HEK293 (cell line): ENCODE data around the gene TMEM255B.

Experiments used
- CTCF ChIA-PET: fragments of 350-600 bp; formaldehyde crosslinking; extraction: SDS; loops from one replicate; lab custom pipeline; 2021; ENCODE audit warnings: antibody characterized with exemption; lab: Yijun Ruan, JAX
- POLR2A ChIA-PET: fragments of 300-600 bp; formaldehyde crosslinking; extraction: SDS; loops from one replicate; lab custom pipeline; 2020; ENCODE audit warnings: antibody characterized with exemption, inconsistent platforms; lab: Yijun Ruan, JAX
- H3K27ac ChIP-seq: fragments of 200-500 bp; sonication (Bioruptor generic); 2 replicates; pipeline ENCODE4 v1.5.1; 2014; ENCODE audit warnings: low read depth, low read length, control low read depth, inconsistent platforms; ENCODE audit errors: extremely low read depth
- H3K36me3 ChIP-seq, 2 experiments: fragments of 200-500 bp in 1 of 2; sonication (Bioruptor generic) in 1 of 2; 1 replicate in 1 of 2; 2 replicates in 1 of 2; pipeline ENCODE4 v1.5.1; 2014 to 2017; ENCODE audit warnings: inconsistent platforms in 2 of 2, low read length in 2 of 2; ENCODE audit not compliant: control insufficient read depth in 2 of 2, insufficient read depth in 1 of 2
- H3K4me1 ChIP-seq: fragments of 200-500 bp; sonication (Bioruptor generic); 2 replicates; pipeline ENCODE4 v1.5.1; 2014; ENCODE audit warnings: mild to moderate bottlenecking, low read length, inconsistent platforms; ENCODE audit not compliant: control insufficient read depth, insufficient read depth
- H3K4me3 ChIP-seq: 2 replicates; pipeline ENCODE4 v1.5.1; 2011; ENCODE audit warnings: low read depth, mild to moderate bottlenecking, control low read depth, low read length, moderate library complexity
- H3K9me3 ChIP-seq: fragments of 200-500 bp; sonication (Bioruptor generic); 2 replicates; pipeline ENCODE4 v1.5.1; 2014; ENCODE audit warnings: low read depth, low read length, inconsistent platforms; ENCODE audit not compliant: control insufficient read depth, insufficient read depth
- FEZF1 ChIP-seq: fragments of 450-650 bp; formaldehyde crosslinking; IDR thresholded peaks from 2 replicates; pipeline ENCODE4 v1.5.1; 2016; ENCODE audit warnings: missing biosample characterization, missing genetic modification characterization
- GLIS1 ChIP-seq: fragments of 450-650 bp; formaldehyde crosslinking; IDR thresholded peaks from 2 replicates; pipeline ENCODE4 v1.5.1; 2016; ENCODE audit warnings: missing biosample characterization, missing genetic modification characterization
- HOXC10 ChIP-seq: sonication (generic); formaldehyde crosslinking; IDR thresholded peaks from 2 replicates; pipeline ENCODE4 v1.8.1; 2023; ENCODE audit warnings: mild to moderate bottlenecking, missing genetic modification reagents
- KLF10 ChIP-seq: fragments of 450-650 bp; IDR thresholded peaks from 2 replicates; pipeline ENCODE4 v1.5.1; 2018; ENCODE audit warnings: missing biosample characterization, mild to moderate bottlenecking, missing genetic modification characterization
- SCRT1 ChIP-seq: fragments of 450-650 bp; formaldehyde crosslinking; IDR thresholded peaks from 2 replicates; pipeline ENCODE4 v1.5.1; 2016; ENCODE audit warnings: missing biosample characterization, missing genetic modification characterization, borderline replicate concordance
- SP7 ChIP-seq: fragments of 450-650 bp; formaldehyde crosslinking; IDR thresholded peaks from 2 replicates; pipeline ENCODE4 v1.5.1; 2016; ENCODE audit warnings: missing biosample characterization, missing genetic modification characterization
- ZEB2 ChIP-seq: fragments of 450-650 bp; formaldehyde crosslinking; IDR thresholded peaks from 2 replicates; pipeline ENCODE4 v1.5.1; 2016; ENCODE audit warnings: missing biosample characterization, missing genetic modification characterization
- ZNF146 ChIP-seq: fragments of 450-650 bp; formaldehyde crosslinking; IDR thresholded peaks from 2 replicates; pipeline ENCODE4 v1.5.1; 2016; ENCODE audit warnings: missing biosample characterization, missing genetic modification characterization
- ZNF155 ChIP-seq: fragments of 450-650 bp; formaldehyde crosslinking; IDR thresholded peaks from 2 replicates; pipeline ENCODE4 v1.5.1; 2016; ENCODE audit warnings: missing biosample characterization, missing genetic modification characterization
- ZNF292 ChIP-seq: fragments of 450-650 bp; formaldehyde crosslinking; IDR thresholded peaks from 2 replicates; pipeline ENCODE4 v1.5.1; 2016; ENCODE audit warnings: low read depth, missing biosample characterization, missing genetic modification characterization, borderline replicate concordance
- ZNF354C ChIP-seq: fragments of 450-650 bp; formaldehyde crosslinking; IDR thresholded peaks from 2 replicates; pipeline ENCODE4 v1.5.1; 2016; ENCODE audit warnings: missing biosample characterization, missing genetic modification characterization, low read depth, borderline replicate concordance
- ZNF404 ChIP-seq: fragments of 450-650 bp; formaldehyde crosslinking; IDR thresholded peaks from 2 replicates; pipeline ENCODE4 v1.5.1; 2017; ENCODE audit warnings: missing biosample characterization, missing genetic modification characterization
- ZNF433 ChIP-seq: fragments of 450-650 bp; formaldehyde crosslinking; IDR thresholded peaks from 2 replicates; pipeline ENCODE4 v1.5.1; 2016; ENCODE audit warnings: missing biosample characterization, missing genetic modification characterization, low read depth
- ZNF548 ChIP-seq: fragments of 450-650 bp; formaldehyde crosslinking; IDR thresholded peaks from 2 replicates; pipeline ENCODE4 v1.5.1; 2016; ENCODE audit warnings: missing biosample characterization, missing genetic modification characterization
- ZNF555 ChIP-seq: fragments of 450-650 bp; formaldehyde crosslinking; conservative IDR thresholded peaks from 2 replicates; pipeline ENCODE4 v1.5.1; 2017; ENCODE audit warnings: missing biosample characterization, mild to moderate bottlenecking, missing genetic modification characterization, inconsistent platforms
- ZNF658 ChIP-seq: fragments of 450-650 bp; formaldehyde crosslinking; IDR thresholded peaks from 2 replicates; pipeline ENCODE4; 2016; ENCODE audit warnings: missing biosample characterization, missing genetic modification characterization
- ZNF701 ChIP-seq: fragments of 450-650 bp; formaldehyde crosslinking; IDR thresholded peaks from 2 replicates; pipeline ENCODE4 v1.5.1; 2016; ENCODE audit warnings: missing biosample characterization, missing genetic modification characterization
- ZNF747 ChIP-seq: fragments of 450-650 bp; formaldehyde crosslinking; IDR thresholded peaks from 2 replicates; pipeline ENCODE4 v1.5.1; 2016; ENCODE audit warnings: missing biosample characterization, missing genetic modification characterization
- ZSCAN23 ChIP-seq: fragments of 450-650 bp; formaldehyde crosslinking; IDR thresholded peaks from 2 replicates; pipeline ENCODE4 v1.5.1; 2016; ENCODE audit warnings: missing biosample characterization, missing genetic modification characterization
- TF ChIP-seq, protein P1 (sequence below): fragments of 450-650 bp; IDR thresholded peaks from 2 replicates; pipeline ENCODE4 v1.5.1; 2018; ENCODE audit warnings: missing biosample characterization, mild to moderate bottlenecking, missing genetic modification characterization
- TF ChIP-seq, protein P2 (sequence below): fragments of 450-650 bp; formaldehyde crosslinking; IDR thresholded peaks from 2 replicates; pipeline ENCODE4 v1.5.1; 2016; ENCODE audit warnings: missing biosample characterization, missing genetic modification characterization
- TF ChIP-seq, protein P3 (sequence below): fragments of 450-650 bp; formaldehyde crosslinking; IDR thresholded peaks from 2 replicates; pipeline ENCODE4 v1.5.1; 2016; ENCODE audit warnings: missing biosample characterization, missing genetic modification characterization
- TF ChIP-seq, protein P4 (sequence below): fragments of 450-650 bp; formaldehyde crosslinking; IDR thresholded peaks from 2 replicates; pipeline ENCODE4 v1.5.1; 2016; ENCODE audit warnings: missing biosample characterization, missing genetic modification characterization, borderline replicate concordance
- TF ChIP-seq, protein P5 (sequence below): fragments of 450-650 bp; formaldehyde crosslinking; IDR thresholded peaks from 2 replicates; pipeline ENCODE4 v1.5.1; 2016; ENCODE audit warnings: missing biosample characterization, missing genetic modification characterization
- TF ChIP-seq, protein P6 (sequence below): fragments of 450-650 bp; formaldehyde crosslinking; IDR thresholded peaks from 2 replicates; pipeline ENCODE4 v1.5.1; 2017; ENCODE audit warnings: missing biosample characterization, missing genetic modification characterization

TMEM255B gene

DNA sequence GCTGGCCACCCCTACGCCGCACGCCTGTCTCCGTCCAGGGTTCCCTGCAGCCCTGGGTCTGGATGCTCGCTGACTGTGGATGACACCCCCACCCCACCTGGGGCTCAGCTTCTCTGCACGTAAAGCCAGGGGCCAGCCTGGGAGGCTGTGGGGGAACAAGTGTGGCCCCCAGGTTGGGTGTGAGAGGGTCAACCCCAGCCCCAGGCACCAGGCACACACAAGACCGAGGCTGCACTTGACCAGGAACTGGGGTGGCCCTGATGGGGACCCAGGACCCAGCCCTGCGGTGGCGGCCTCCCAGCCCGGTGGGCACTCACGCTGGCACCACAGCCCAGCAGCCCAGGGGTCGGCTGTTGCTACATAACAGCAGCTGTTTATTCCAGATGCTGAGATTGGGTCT is 63.2 kb downstream of the TMEM255B start:
- peaks cover 0 to 10% of the 10 kb centered on the region in 2 experiments; a peak in 2 of 3 replicates for H3K36me3 ChIP-seq

DNA sequence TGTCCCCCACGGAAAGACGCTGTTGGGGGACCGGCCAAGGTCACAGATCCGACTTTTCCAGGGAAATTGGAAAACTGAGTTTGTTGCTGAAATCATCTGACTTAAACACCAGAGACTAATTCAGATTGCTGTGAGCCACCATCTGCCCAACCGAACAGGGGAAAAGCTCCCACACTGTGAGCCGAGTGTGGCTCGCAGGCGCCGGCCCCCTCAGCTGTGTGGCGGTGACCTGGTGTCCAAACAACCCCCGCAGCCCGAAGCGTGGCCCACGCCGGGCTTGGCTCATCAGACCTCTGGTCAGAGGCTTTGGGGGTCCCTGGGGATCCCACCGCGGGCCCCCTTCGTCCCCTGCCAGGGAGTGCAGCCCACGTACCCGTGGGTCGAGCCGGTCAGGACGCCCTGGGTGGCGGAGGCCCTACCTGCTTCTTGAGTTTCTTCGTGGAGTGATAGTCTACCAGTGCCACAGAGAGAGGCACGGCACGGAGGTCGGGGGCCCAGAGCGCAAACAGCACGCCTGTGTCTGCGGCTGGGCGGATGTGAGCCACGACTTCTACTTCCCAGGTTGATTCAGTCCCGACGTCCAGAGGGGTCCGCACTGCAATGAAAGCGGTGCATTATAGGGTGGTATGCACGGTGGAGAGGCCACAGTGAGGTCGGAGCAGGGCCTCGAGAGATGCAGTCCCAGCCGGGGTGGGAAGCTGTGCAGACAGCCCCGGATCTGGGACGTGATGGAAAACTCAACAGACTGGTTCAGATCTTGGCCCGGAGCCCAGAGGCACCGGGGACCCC is 64.1 kb downstream of the TMEM255B start:
- Histone ChIP-seq H3K36me3 (peaks cover 0 to 15% of the 10 kb centered on the region in 2 experiments; a peak in 2 of 3 replicates), H3K27ac (no peak overlapping the region), H3K9me3 (no peaks in the 10 kb centered on the region), H3K4me1 (no peaks in the 10 kb centered on the region), H3K4me3 (no peak overlapping the region)
- POLR2A ChIA-PET = no interaction called here
- CTCF ChIA-PET = no interaction called here
- no peak for TF ChIP-seq ZNF155 (tag by site-specific recombination)
- no peak for TF ChIP-seq ZNF354C (tag by site-specific recombination)
- TF ChIP-seq ZSCAN23 (tag by site-specific recombination) = no peak
- TF ChIP-seq, protein P1, sequence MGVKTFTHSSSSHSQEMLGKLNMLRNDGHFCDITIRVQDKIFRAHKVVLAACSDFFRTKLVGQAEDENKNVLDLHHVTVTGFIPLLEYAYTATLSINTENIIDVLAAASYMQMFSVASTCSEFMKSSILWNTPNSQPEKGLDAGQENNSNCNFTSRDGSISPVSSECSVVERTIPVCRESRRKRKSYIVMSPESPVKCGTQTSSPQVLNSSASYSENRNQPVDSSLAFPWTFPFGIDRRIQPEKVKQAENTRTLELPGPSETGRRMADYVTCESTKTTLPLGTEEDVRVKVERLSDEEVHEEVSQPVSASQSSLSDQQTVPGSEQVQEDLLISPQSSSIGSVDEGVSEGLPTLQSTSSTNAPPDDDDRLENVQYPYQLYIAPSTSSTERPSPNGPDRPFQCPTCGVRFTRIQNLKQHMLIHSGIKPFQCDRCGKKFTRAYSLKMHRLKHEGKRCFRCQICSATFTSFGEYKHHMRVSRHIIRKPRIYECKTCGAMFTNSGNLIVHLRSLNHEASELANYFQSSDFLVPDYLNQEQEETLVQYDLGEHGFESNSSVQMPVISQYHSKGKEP (tag by site-specific recombination) = no peak
- no peak for TF ChIP-seq GLIS1
- no peak for TF ChIP-seq ZNF747
- TF ChIP-seq SP7 (tag by site-specific recombination) = no peak
- no peak for TF ChIP-seq ZNF433
- TF ChIP-seq ZNF548 (tag by site-specific recombination) = no peak
- TF ChIP-seq, protein P2, sequence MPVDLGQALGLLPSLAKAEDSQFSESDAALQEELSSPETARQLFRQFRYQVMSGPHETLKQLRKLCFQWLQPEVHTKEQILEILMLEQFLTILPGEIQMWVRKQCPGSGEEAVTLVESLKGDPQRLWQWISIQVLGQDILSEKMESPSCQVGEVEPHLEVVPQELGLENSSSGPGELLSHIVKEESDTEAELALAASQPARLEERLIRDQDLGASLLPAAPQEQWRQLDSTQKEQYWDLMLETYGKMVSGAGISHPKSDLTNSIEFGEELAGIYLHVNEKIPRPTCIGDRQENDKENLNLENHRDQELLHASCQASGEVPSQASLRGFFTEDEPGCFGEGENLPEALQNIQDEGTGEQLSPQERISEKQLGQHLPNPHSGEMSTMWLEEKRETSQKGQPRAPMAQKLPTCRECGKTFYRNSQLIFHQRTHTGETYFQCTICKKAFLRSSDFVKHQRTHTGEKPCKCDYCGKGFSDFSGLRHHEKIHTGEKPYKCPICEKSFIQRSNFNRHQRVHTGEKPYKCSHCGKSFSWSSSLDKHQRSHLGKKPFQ = no peak
- TF ChIP-seq, protein P3, sequence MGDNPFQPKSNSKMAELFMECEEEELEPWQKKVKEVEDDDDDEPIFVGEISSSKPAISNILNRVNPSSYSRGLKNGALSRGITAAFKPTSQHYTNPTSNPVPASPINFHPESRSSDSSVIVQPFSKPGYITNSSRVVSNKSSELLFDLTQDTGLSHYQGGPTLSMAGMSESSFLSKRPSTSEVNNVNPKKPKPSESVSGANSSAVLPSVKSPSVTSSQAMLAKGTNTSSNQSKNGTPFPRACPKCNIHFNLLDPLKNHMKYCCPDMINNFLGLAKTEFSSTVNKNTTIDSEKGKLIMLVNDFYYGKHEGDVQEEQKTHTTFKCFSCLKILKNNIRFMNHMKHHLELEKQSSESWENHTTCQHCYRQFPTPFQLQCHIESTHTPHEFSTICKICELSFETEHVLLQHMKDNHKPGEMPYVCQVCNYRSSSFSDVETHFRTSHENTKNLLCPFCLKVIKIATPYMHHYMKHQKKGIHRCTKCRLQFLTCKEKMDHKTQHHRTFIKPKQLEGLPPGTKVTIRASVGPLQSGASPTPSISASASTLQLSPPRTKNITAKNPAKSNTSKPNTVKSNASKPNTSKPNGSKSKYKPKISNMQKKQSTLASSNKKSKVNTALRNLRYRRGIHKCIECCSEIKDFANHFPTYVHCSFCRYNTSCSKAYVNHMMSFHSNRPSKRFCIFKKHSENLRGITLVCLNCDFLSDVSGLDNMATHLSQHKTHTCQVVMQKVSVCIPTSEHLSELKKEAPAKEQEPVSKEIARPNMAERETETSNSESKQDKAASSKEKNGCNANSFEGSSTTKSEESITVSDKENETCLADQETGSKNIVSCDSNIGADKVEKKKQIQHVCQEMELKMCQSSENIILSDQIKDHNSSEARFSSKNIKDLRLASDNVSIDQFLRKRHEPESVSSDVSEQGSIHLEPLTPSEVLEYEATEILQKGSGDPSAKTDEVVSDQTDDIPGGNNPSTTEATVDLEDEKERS (tag by site-specific recombination) = no peak
- no peak for TF ChIP-seq KLF10 (tag by site-specific recombination)

More for the DNA sequence above, 63.2 kb downstream of the TMEM255B start:
- Histone ChIP-seq H3K4me1 (no peaks in the 10 kb centered on the region), H3K4me3 (no peak overlapping the region), H3K9me3 (no peaks in the 10 kb centered on the region), H3K27ac (no peak overlapping the region)
- ChIA-PET POLR2A (no interaction called here), CTCF (no interaction called here)
- TF ChIP-seq HOXC10 (CRISPR knock-in tag) = no peak
- no peak for TF ChIP-seq ZNF555 (tag by site-specific recombination)
- TF ChIP-seq, protein P4, sequence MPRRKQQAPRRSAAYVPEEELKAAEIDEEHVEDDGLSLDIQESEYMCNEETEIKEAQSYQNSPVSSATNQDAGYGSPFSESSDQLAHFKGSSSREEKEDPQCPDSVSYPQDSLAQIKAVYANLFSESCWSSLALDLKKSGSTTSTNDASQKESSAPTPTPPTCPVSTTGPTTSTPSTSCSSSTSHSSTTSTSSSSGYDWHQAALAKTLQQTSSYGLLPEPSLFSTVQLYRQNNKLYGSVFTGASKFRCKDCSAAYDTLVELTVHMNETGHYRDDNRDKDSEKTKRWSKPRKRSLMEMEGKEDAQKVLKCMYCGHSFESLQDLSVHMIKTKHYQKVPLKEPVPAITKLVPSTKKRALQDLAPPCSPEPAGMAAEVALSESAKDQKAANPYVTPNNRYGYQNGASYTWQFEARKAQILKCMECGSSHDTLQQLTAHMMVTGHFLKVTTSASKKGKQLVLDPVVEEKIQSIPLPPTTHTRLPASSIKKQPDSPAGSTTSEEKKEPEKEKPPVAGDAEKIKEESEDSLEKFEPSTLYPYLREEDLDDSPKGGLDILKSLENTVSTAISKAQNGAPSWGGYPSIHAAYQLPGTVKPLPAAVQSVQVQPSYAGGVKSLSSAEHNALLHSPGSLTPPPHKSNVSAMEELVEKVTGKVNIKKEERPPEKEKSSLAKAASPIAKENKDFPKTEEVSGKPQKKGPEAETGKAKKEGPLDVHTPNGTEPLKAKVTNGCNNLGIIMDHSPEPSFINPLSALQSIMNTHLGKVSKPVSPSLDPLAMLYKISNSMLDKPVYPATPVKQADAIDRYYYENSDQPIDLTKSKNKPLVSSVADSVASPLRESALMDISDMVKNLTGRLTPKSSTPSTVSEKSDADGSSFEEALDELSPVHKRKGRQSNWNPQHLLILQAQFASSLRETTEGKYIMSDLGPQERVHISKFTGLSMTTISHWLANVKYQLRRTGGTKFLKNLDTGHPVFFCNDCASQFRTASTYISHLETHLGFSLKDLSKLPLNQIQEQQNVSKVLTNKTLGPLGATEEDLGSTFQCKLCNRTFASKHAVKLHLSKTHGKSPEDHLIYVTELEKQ (tag by site-specific recombination) = no peak
- no peak for TF ChIP-seq ZEB2 (tag by site-specific recombination)
- no peak for TF ChIP-seq ZNF292 (tag by site-specific recombination)
- TF ChIP-seq, protein P5, sequence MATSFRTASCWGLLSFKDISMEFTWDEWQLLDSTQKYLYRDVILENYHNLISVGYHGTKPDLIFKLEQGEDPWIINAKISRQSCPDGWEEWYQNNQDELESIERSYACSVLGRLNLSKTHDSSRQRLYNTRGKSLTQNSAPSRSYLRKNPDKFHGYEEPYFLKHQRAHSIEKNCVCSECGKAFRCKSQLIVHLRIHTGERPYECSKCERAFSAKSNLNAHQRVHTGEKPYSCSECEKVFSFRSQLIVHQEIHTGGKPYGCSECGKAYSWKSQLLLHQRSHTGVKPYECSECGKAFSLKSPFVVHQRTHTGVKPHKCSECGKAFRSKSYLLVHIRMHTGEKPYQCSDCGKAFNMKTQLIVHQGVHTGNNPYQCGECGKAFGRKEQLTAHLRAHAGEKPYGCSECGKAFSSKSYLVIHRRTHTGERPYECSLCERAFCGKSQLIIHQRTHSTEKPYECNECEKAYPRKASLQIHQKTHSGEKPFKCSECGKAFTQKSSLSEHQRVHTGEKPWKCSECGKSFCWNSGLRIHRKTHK = no peak
- TF ChIP-seq SP7 (tag by site-specific recombination) = no peak
- TF ChIP-seq, protein P6, sequence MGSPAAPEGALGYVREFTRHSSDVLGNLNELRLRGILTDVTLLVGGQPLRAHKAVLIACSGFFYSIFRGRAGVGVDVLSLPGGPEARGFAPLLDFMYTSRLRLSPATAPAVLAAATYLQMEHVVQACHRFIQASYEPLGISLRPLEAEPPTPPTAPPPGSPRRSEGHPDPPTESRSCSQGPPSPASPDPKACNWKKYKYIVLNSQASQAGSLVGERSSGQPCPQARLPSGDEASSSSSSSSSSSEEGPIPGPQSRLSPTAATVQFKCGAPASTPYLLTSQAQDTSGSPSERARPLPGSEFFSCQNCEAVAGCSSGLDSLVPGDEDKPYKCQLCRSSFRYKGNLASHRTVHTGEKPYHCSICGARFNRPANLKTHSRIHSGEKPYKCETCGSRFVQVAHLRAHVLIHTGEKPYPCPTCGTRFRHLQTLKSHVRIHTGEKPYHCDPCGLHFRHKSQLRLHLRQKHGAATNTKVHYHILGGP (tag by site-specific recombination) = no peak
- no peak for TF ChIP-seq ZNF404
- no peak for TF ChIP-seq ZNF658 (tag by site-specific recombination)
- no peak for TF ChIP-seq ZNF701 (tag by site-specific recombination)
- TF ChIP-seq ZNF146 = no peak
- TF ChIP-seq FEZF1 = no peak
- no peak for TF ChIP-seq SCRT1 (tag by site-specific recombination)
